OCI-LY7 (cell line): ENCODE results near the gene LAMA2.

ENCODE experiments used
- EZH2phosphoT487 ChIP-seq: fragments of 200-600 bp; sonication (generic); IDR thresholded peaks from 2 replicates; pipeline ENCODE4 v1.6.1; 2018; ENCODE audit warnings: low read depth, borderline replicate concordance, mild to moderate bottlenecking, mixed run types, antibody characterized with exemption, low read length, moderate library complexity, mixed read lengths
- TF ChIP-seq, protein P1 (sequence below): fragments of 200-600 bp; sonication (generic); conservative IDR thresholded peaks from 2 replicates; pipeline ENCODE4 v1.5.1; 2014; ENCODE audit warnings: mild to moderate bottlenecking, antibody characterized with exemption, low read length, moderate library complexity, mixed read lengths

DNA sequence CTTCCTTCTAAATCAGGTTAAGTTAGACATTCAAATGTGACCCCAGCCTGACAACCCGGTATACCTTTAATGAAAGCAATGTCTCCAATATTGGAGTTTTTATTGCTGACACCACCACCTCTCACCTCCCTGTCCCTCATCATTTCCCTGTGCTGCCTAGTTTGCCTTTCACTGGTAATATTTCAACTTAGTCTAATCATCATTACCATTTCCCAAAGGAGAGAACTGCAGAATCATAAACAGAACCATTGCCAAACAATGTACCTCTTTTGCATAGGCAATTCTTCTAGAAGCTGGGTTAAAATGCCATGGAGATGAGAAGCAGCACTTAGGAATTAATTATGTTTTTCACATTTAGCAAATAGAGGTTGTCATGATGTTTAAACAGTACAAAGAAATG lies 370.3 kb downstream of the LAMA2 start:
- TF ChIP-seq, protein P1, sequence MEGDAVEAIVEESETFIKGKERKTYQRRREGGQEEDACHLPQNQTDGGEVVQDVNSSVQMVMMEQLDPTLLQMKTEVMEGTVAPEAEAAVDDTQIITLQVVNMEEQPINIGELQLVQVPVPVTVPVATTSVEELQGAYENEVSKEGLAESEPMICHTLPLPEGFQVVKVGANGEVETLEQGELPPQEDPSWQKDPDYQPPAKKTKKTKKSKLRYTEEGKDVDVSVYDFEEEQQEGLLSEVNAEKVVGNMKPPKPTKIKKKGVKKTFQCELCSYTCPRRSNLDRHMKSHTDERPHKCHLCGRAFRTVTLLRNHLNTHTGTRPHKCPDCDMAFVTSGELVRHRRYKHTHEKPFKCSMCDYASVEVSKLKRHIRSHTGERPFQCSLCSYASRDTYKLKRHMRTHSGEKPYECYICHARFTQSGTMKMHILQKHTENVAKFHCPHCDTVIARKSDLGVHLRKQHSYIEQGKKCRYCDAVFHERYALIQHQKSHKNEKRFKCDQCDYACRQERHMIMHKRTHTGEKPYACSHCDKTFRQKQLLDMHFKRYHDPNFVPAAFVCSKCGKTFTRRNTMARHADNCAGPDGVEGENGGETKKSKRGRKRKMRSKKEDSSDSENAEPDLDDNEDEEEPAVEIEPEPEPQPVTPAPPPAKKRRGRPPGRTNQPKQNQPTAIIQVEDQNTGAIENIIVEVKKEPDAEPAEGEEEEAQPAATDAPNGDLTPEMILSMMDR: no peak
- no peak for TF ChIP-seq EZH2phosphoT487
